ENCODE measurements around the gene JPH2.

The JPH2 gene

GRCh38 chr20:44120676-44121425, 66.1 kb downstream of the JPH2 start:
- peak; percentile 32 for DNase-seq

GRCh38 chr20:44118185-44119033, 68.6 kb downstream of the JPH2 start:
- DNase-seq = no peak

GRCh38 chr20:44117296-44118184, 69.4 kb downstream of the JPH2 start:
- no peak for DNase-seq

GRCh38 chr20:44115762-44116644, 71.0 kb downstream of the JPH2 start:
- DNase-seq = no peak

GRCh38 chr20:44115181-44115580, 71.8 kb downstream of the JPH2 start:
- DNase-seq = no peak

GRCh38 chr20:44113618-44114376, 73.2 kb downstream of the JPH2 start:
- no peak for DNase-seq

- no peak for DNase-seq
These were observed 73.9 kb downstream of the JPH2 start for GRCh38 chr20:44112889-44113617.

- no peak for DNase-seq
These were observed 74.5 kb downstream of the JPH2 start for GRCh38 chr20:44112456-44112855.

GRCh38 chr20:44111712-44112335, 75.2 kb downstream of the JPH2 start:
- DNase-seq = no peak

- no peak for DNase-seq
These were observed 76.0 kb downstream of the JPH2 start for GRCh38 chr20:44110816-44111568.

- DNase-seq = no peak
These were observed 77.0 kb downstream of the JPH2 start for GRCh38 chr20:44109951-44110361.

- no peak for DNase-seq
These were observed 80.4 kb downstream of the JPH2 start for GRCh38 chr20:44106615-44107014.

- no peak for DNase-seq
These were observed 82.0 kb downstream of the JPH2 start for GRCh38 chr20:44104798-44105517.

- no peak for DNase-seq
These were observed 84.4 kb downstream of the JPH2 start for GRCh38 chr20:44102582-44102981.

- DNase-seq = no peak
These were observed 87.2 kb downstream of the JPH2 start for GRCh38 chr20:44099832-44100231.

GRCh38 chr20:44098657-44099056, 88.3 kb downstream of the JPH2 start:
- DNase-seq = no peak

GRCh38 chr20:44098256-44098630, 88.7 kb downstream of the JPH2 start:
- no peak for DNase-seq

- DNase-seq = no peak
These were observed 89.3 kb downstream of the JPH2 start for GRCh38 chr20:44097521-44098255.
